WTC11 (cell line): ENCODE measurements around the gene ADCY5.

Experiments
- ATF2 ChIP-seq: sonication (generic); formaldehyde crosslinking; IDR thresholded peaks from 2 replicates; pipeline ENCODE4 v1.8.1; 2022; ENCODE audit warnings: low read depth, missing genetic modification reagents, borderline replicate concordance
- CREM ChIP-seq: sonication (generic); formaldehyde crosslinking; IDR thresholded peaks from 2 replicates; pipeline ENCODE4 v1.8.1; 2022; ENCODE audit warnings: mild to moderate bottlenecking, missing genetic modification reagents, moderate library complexity
- GABPB1 ChIP-seq: sonication (generic); formaldehyde crosslinking; IDR thresholded peaks from 2 replicates; pipeline ENCODE4 v1.8.1; 2023; ENCODE audit warnings: mild to moderate bottlenecking, missing genetic modification reagents
- PREB ChIP-seq: sonication (generic); formaldehyde crosslinking; IDR thresholded peaks from 2 replicates; pipeline ENCODE4 v1.8.1; 2022; ENCODE audit warnings: mild to moderate bottlenecking, missing genetic modification reagents, moderate library complexity, borderline replicate concordance
- SMAD4 ChIP-seq: sonication (generic); formaldehyde crosslinking; IDR thresholded peaks from 2 replicates; pipeline ENCODE4 v1.8.0; 2022; ENCODE audit warnings: mild to moderate bottlenecking, missing genetic modification reagents
- USF2 ChIP-seq: sonication (generic); formaldehyde crosslinking; IDR thresholded peaks from 2 replicates; pipeline ENCODE4 v1.8.1; 2023; ENCODE audit warnings: mild to moderate bottlenecking, missing genetic modification reagents, moderate library complexity
- ZNF138 ChIP-seq: sonication (generic); formaldehyde crosslinking; conservative IDR thresholded peaks from 2 replicates; pipeline ENCODE4 v1.8.1; 2022; ENCODE audit warnings: mild to moderate bottlenecking, moderate library complexity, missing genetic modification reagents
- ZNF425 ChIP-seq: fragments of 250-450 bp; sonication (Bioruptor Pico); conservative IDR thresholded peaks from 2 replicates; pipeline ENCODE4 v1.9.0; 2021; ENCODE audit warnings: mild to moderate bottlenecking
- TF ChIP-seq, protein P1 (sequence below): sonication (generic); formaldehyde crosslinking; conservative IDR thresholded peaks from 2 replicates; pipeline ENCODE4 v1.8.1; 2022; ENCODE audit warnings: mild to moderate bottlenecking, missing genetic modification reagents
- TF ChIP-seq, protein P2 (sequence below): fragments of 200-600 bp; IDR thresholded peaks from 2 replicates; pipeline ENCODE4 v1.8.0; 2022; ENCODE audit warnings: antibody characterized with exemption

DNA sequence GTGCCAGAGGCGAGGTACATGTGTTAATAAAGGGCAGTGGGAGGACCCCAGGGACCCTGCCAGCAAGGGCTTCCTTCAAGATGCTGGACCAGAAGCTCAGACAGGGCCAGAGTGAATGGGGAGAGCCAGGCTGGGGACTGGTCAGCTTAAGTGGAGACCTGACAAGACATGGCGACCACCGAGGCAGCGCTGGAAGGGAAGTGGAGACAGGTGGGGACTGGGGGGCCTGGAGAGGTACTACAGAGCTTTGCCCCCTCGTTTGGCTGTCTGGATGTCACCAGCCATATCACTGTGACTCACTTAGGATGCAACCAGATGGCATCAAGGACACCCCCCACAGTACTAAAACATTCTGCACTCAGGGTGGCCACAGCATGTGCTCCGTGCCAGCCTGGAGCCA lies 97.9 kb downstream of the ADCY5 start:
- TF ChIP-seq USF2 (CRISPR knock-in tag) (no peak), ATF2 (no peak), CREM (no peak), SMAD4 (CRISPR knock-in tag) (no peak), ZNF425 (CRISPR knock-in tag) (no peak), PREB (no peak), ZNF138 (no peak), GABPB1 (CRISPR knock-in tag) (no peak)
- TF ChIP-seq, protein P1, sequence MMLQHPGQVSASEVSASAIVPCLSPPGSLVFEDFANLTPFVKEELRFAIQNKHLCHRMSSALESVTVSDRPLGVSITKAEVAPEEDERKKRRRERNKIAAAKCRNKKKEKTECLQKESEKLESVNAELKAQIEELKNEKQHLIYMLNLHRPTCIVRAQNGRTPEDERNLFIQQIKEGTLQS (CRISPR knock-in tag), result no peak
- TF ChIP-seq, protein P2, sequence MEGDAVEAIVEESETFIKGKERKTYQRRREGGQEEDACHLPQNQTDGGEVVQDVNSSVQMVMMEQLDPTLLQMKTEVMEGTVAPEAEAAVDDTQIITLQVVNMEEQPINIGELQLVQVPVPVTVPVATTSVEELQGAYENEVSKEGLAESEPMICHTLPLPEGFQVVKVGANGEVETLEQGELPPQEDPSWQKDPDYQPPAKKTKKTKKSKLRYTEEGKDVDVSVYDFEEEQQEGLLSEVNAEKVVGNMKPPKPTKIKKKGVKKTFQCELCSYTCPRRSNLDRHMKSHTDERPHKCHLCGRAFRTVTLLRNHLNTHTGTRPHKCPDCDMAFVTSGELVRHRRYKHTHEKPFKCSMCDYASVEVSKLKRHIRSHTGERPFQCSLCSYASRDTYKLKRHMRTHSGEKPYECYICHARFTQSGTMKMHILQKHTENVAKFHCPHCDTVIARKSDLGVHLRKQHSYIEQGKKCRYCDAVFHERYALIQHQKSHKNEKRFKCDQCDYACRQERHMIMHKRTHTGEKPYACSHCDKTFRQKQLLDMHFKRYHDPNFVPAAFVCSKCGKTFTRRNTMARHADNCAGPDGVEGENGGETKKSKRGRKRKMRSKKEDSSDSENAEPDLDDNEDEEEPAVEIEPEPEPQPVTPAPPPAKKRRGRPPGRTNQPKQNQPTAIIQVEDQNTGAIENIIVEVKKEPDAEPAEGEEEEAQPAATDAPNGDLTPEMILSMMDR, result no peak
